COLO829 (cell line): ENCODE data around the gene ATP6V0E2.
A peak's percentile ranks its signal among the peaks of the same experiment; 100 is the strongest.
"Not testable (repeated sequence)": the region's sequence is repeated elsewhere in the genome, so short reads cannot be mapped to it uniquely, and the experiment has no call there.

Experiments
- DNase-seq: peaks from one replicate; pipeline ENCODE4 v3.0.0; 2012; ENCODE audit warnings: low spot score

Gene ATP6V0E2

DNA sequence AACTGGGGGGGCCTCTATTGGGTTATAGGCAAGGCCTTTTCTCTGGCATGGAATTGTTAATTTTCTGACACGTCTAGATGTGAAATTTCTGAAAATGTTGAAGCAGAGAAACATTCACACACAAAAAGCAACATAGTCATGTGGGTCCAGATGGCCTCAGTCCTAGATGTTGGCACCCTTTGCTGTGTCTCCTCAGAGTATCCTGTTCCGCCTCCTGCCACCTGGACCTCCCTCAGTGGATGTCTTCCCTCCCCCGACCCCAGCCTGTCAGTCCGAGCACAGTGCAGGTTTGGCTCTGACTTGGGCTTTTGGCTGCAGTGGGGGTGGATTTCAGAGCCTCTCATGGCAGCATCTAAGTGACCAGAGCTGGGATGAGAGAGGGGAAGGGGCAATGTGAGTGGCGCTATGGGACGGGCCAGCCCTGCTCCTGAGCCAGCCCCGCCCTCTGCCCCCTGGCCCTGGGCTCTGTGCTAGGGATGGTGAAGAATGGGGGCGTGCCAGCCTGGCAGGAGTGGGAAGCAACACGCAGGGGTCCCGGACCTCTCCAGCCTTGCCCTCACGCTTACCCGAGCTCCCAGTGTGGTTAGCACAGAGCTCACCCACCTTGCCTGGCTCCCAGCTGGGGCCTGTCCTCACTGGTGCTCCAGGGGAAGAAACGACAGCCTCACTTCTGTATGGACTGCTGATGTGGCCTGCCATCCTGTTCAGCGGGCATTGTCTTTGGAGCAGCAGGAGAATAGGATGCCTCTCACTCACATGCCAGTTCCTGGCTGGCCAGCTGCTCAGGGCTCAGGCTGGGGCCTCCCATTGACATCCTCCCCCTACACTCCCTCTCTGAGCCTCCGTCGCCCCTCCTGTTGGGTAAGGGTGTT lies 6.2 kb downstream of the ATP6V0E2 start:
- no peak for DNase-seq

DNA sequence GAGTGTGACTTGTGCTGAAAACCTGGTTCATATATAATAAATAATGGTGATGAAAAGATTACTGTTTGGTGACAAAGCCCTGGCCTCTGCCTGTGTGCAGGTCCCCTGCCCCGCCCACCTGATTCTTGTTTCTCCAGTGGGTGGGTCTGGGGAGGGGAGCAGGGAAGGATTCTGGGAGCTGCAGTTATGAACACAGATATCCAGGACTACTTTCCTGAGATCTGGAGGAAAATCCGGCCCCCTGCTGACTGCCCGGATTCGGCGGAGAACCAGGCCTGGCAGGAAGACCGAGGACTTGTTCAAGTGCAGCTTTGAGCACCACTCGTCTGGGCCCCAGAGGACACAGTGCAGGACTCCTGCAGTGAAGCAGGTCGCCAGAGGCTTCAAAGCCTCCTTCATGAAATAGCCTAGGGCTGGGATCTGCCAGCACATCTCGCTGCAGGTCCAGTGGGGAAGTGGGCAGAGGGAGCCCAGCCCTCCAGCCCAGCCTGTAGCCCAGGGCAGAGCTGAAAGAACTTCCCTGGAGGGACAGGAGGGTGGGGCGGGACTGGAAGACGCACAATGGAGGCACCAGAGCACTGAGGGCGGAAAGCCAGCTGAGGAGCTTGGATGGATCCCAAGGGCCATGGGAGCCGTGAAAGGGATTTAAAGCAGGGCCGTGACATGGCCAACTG lies 7.0 kb downstream of the ATP6V0E2 start:
- DNase-seq, result no peak

DNA sequence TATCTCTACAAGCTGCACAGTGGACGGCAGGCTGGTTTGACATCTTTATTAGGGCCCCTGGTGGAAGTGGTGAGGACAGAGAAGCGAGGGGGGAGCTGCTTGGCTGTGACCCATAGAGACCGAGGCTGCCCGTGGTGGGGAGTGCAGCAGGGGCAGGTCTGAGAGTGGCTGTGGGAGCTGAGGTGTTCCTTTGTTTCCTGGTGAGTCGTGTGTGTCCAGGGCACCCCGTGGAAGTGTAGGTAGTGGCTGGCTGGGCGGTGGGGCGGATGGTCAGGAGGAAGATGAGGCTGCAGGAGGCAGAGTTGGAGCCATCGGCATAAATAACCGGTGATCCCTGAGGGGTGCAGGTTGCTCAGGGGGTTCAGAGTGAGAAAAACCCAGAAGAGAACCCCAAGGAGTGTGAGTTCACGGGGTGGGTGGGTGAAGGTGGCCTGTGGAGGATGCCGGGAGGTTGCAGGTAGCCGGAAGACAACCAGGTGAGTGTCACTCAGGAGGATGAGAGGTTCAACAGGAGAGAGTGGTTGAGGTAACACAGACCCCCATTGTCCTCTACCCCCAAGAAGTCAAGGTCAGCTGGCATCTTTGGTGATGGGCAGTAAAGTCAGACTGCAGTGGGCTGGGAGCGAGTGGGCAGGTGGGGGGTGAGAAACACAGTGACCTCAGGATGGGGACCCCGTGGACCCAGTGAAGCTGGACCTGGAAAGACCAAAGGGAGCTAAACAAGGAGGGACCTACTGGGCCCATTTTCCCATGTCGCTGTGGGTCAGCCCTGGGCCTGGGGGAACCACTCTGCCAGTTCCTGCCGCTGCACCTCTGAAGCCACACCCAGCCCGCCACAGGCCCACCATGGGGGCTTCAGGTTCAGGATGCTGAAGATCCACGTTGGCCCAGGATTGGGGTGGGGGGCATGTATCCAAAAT lies 7.8 kb downstream of the ATP6V0E2 start:
- DNase-seq, result no peak

DNA sequence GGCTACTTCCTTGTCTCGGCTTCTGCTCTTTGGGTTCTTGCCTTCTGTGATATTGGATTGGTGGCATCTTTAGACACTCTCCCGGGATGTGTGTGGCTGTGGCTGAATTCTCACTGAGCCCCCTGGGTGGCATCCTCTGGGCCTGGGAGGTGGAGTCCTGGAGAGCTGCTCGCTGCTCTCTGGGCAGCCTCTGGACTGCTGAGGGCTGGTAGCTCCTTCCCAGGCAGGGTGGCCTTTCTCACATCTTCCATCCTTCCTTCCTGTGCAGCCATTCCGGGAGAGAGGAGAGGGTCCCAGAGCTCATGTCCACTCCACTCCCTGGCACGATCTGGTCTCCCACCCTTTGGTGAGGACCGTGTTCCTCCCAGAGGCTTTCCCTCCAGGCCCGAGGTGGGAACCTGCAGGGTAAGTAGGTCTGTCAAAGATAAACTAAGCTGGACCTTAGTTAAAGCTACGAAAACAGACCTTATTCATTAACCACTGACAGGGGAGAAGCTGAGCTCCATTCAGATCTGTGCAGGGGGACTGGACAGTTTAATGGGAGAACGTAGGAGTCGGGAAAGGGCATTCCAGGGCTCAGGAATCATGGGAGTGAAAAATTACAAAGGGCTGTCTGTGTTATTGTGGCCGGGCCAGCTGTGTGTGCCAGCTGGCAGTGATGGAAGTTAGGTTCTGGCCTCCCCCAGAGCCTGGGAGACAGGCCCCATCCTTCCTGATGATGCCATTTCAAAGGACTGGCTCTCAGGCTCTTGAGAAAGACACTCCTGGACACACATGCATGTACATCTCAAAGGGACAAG lies 8.7 kb downstream of the ATP6V0E2 start:
- DNase-seq, result peak; percentile 86

DNA sequence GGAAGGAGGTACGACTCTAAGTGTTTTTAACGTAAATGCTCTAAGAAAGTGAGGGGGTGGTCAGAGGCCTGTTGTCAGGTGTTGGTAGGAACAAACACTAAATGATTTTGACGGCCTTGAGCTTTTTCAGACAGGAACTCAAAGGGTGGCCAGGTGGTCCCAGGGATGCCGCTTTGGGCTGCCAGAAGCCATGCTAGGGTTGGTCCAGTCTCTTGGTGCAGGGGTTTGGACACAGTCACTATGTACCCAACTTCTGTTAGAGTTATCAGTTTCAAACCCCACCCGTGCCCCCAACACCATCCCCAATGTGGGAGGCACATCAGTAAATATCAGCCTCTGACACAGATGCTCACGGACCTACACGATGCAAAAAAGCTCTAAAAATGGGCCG lies 9.3 kb downstream of the ATP6V0E2 start:
- no peak for DNase-seq

DNA sequence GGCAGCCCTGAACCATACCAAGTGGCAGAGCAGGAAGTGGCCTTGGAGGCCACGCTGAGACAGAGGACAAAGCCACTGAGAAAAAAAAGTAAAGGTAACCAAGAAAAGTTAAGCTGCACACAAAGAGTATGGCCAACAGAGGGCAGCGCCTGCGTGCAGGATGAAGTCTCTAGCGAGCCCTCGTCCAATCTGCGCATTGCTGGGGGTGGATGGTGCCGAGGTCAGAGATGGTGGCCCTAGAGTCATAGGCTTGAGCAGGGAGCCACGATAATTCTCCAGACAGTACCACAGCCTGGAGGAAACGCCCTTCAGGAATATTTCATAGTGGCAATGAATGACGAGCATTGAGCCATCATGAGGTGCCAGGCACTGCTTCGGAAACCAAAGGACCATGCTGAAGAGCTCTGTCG lies 9.7 kb downstream of the ATP6V0E2 start:
- DNase-seq, result peak; percentile 60

DNA sequence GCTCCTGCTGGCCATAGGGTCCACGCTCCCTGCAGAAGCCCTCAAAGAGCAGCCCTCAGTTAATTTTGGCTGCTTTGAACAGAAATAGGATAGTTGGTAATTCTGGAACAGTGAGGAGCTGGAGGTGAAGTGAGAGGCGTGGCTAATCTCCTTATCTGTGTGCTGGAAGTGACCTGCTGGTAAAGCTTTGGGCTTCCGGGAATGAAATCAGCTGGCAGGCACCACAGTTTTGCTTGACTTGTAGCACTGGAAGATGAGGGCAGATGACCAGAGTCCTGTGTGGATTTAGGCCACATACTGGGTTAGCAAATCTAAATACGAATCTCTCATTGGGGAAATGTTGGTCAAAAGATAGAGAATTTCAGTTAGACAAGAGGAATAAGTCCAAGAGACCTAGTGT lies 10.2 kb downstream of the ATP6V0E2 start:
- DNase-seq, result no peak

DNA sequence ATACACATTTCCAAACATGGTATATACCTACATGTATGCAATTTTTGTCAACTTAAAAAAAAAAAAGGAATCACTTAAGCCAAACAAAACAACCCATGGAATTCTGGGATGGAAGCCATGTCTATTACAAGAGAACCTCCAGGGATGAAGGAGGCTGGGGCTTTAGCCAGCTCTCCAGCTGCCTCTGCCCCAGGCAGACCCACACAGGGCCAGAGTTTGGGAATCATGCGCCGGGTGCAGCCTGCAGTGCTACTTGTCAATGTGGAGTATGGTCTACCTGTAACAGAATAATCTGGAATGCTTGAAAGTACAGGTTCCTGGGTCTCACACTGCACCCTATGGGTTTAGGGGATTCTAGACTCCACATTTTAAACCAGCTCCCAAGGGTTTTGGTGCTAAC lies 10.8 kb downstream of the ATP6V0E2 start:
- no peak for DNase-seq

DNA sequence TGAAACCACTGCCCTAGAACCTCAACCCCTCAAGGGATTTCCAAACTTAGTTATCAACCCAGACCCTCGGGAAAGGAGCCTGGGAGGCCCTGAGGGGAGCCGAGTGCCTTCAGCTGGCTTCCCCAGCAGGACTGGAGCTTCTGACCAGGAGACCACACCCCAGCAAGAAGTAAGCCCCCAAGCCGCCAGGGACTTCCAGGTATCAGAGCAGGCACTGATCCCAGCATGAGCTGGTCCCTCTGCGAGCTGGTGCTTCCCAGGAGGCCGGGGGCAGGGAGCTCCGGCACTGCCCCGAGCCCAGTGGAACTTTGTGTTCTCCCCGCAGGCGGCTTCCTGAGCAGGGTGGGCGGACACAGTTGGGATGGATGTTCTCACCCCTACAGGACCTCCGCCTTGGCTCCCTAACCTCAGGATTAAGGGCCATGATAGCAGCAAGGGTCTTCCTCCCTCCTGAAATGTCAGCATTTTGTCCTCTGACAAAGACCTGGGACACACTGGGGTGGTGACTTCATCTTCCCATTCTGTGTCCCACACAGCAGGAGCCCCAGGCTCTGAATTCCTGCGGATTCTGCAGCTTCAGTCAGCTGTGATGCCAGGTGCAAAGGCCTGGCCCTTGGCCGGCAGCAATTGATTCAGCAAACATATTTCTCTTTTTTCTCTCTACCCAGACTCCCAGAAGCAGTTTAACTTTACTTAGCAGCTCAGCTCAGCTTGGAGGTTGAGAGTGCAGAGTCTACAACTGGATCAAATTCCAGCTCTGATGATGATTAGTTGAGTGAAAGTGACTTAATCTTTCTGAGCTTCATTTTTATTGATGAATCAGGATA lies 11.6 kb downstream of the ATP6V0E2 start:
- no peak for DNase-seq

DNA sequence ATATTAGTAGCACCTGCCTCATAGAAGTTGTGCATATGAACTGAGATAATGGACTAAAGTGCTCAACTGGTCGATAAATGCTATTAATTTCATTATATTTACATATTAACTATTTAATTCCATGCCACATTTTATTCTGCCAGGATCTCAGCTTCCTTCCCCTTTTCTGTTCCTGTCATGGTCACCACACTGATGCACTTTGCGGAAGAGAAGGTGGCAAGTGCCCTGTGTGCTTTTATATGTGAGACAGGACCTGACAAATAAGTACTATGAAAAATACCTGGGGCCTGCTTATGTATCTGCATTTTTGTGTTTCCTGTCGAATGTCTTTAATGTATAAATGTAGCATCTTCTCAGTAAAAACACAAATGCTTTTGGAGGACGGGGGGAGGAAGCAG lies 12.2 kb downstream of the ATP6V0E2 start:
- no peak for DNase-seq

DNA sequence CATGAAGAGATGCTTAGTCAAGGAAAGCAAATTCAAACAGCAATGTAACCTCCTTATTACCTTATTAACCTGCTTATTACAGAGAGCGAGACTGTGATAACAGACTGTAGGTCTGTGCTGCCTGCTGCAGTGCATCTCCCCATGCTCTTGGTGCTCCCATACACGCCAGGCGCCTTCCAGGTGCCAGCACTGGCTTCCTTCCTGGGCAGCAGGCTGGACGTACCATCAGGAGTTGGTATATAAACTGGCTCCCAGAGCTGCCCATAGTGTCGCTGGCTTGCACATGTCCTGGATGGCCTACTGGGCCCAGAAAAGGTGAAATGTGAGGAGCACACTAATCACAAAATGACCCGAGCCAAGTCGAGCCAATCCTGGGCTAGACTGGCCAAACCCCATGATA lies 13.5 kb downstream of the ATP6V0E2 start:
- no peak for DNase-seq

DNA sequence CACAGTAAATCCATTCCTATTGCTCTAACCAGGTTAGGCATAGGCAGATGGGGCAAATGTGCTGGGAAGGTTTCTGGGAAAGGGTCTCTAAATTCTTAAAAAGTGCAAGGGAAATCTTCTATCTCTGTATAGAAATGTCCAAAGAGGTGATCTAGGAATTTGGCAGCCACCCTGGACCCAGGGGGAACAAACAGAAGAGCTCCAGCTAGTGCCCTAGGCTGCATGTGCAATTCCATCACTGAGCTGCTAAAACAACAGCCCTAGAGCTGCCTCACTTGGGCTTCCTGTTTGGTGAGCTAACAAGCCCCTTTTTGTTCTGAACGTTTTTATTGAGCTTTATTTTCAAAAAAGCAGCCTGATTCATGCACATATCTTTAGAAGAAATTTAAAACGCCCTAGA lies 16.9 kb downstream of the ATP6V0E2 start:
- DNase-seq, result not testable (repeated sequence)

DNA sequence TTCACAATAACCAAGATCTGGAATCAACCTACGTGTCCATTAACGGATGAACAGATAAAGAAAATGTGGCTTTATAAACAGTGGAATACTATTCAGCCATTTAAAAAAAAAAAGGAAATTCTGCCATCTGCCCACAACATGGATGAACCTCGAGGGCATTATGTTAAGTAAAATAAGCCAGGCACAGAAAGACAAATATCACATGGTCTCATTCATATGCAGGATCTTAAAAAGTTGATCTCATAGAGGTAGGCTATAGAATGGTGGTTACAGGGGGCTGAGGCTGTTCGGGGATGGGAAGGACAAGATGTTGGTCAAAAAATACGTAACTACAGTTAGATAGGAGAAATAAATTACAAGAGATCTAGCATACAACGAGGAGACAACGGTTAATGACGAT lies 21.2 kb downstream of the ATP6V0E2 start:
- DNase-seq, result not testable (repeated sequence)

DNA sequence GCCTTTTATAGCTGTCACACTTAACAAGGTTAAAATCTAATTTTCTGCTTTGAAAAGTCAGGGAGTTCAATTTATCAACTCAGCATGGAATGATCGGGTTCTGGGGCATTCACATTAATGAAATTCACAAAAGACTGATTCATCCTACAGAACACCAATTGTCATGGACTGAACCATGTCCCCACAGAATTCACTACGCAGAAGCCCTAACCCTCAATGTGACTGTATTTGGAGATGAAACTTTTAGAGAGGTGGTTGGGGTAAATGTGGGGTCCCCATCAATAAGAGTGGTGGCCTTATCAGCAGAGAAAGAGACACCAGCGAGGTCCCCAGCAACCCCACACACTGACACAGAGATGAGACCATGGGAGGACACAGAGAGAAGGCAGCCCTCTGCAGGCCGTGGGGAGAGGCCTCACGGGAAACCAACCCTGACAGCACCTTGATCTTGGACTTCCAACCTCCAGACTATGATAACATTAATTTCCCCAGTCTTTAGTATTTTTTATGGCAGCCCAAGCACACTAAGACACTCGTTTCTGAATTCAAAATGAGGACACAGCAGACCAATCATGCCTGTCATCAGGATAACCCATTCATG lies 34.1 kb downstream of the ATP6V0E2 start:
- DNase-seq, result not testable (repeated sequence)

DNA sequence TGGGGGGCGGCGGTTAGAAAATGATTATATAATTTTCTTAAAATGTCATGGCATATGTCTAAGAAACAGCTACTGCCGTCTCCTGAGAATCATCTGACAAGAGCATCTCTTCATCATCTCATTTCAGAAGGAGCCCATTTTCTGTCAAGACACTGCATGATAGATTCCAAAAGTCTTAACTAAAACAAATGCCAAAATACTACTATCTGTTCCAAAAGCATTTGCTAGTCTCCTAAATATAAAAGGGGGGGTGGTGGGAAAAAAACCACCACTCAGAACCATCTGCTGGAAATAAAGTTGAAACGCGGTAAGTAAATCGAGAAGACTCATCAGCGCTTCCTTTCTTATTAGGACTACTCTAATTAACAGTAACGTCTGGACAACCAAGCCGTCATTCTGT lies 36.5 kb downstream of the ATP6V0E2 start:
- not testable (repeated sequence) for DNase-seq

DNA sequence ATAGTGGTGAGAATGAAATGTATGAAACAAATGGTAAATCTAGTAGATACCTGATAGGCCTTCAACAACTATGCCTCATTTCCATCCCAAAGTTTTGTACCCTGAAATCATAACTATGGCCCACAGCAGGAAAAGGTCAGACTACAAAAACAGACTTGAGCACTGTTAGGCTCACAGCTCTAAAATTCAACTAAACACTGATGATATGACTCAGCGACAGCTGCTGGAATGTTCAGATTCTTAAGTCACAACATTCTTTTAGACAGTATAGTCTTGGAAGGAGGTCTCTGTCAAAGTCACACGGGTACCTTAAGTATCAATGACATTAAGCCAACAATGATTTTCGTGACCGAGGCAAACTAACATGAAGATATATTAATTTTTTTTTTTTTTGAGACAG lies 38.4 kb downstream of the ATP6V0E2 start:
- not testable (repeated sequence) for DNase-seq

DNA sequence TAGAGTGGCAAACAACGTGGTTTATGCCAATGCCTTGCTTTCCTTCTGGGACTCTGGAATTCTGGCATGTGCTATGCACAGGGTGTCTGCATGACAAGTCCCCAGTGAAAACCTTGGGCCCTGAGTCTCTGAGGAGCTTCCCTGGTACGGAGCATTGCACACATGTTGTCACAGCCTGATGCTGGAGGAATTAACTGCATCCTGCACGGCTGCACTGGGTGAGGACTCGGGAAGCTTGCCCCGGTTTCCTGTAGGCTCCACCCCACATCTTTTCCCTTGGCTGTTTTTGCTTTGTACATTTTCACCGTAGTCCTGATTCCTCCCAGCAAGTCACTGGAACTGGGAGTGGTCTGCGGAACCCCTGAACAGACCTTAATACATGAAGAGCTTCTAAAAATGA lies 52.6 kb downstream of the ATP6V0E2 start:
- DNase-seq, result not testable (repeated sequence)
